HepG2 (cell line): ENCODE data around the gene TFB1M. TPM values are rescaled to one million over a fixed set of nuclear protein-coding genes. Genes with fewer than 3 reads are reported as not detected.

ENCODE experiments used
- BRD4 ChIP-seq: sonication (generic); formaldehyde crosslinking; IDR thresholded peaks from 2 replicates; pipeline ENCODE4 v1.4.0; 2020; ENCODE audit warnings: missing genetic modification reagents
- CEBPG ChIP-seq: IDR thresholded peaks from 2 replicates; pipeline ENCODE4 v1.6.1; 2016
- E2F1 ChIP-seq: sonication (generic); formaldehyde crosslinking; IDR thresholded peaks from 2 replicates; pipeline ENCODE4 v1.5.0; 2020; ENCODE audit warnings: missing genetic modification reagents
- GABPA ChIP-seq, 2 experiments: IDR thresholded peaks; 2 replicates each; pipeline ENCODE4 v1.6.1; 2011 to 2016; ENCODE audit warnings: low read depth in 2 of 2, low read length in 1 of 2, missing biosample characterization in 1 of 2, missing genetic modification characterization in 1 of 2
- GABPB1 ChIP-seq: IDR thresholded peaks from 2 replicates; pipeline ENCODE4 v1.6.1; 2016; ENCODE audit warnings: mild to moderate bottlenecking, missing genetic modification reagents, moderate library complexity, missing compliant biosample characterization
- IKZF1 ChIP-seq: fragments of 450-650 bp; IDR thresholded peaks from 2 replicates; pipeline ENCODE4 v1.7.1; 2016
- IKZF5 ChIP-seq: IDR thresholded peaks from 2 replicates; pipeline ENCODE4 v1.6.1; 2018; ENCODE audit warnings: missing genetic modification reagents, mild to moderate bottlenecking, missing compliant biosample characterization
- KLF6 ChIP-seq: IDR thresholded peaks from 2 replicates; pipeline ENCODE4 v1.8.0; 2016; ENCODE audit warnings: missing biosample characterization, missing genetic modification reagents
- RFXANK ChIP-seq: IDR thresholded peaks from 2 replicates; pipeline ENCODE4 v1.6.1; 2016
- THAP11 ChIP-seq: IDR thresholded peaks from 2 replicates; pipeline ENCODE4 v1.6.1; 2016; ENCODE audit warnings: missing biosample characterization, missing genetic modification reagents
- ZNF232 ChIP-seq: sonication (generic); formaldehyde crosslinking; IDR thresholded peaks from 2 replicates; pipeline ENCODE4 v1.4.0; 2020; ENCODE audit warnings: missing genetic modification reagents, borderline replicate concordance
- ZNF331 ChIP-seq: sonication (generic); formaldehyde crosslinking; IDR thresholded peaks from 2 replicates; pipeline ENCODE4 v1.4.0; 2020; ENCODE audit warnings: missing genetic modification reagents
- ZNF530 ChIP-seq: sonication (generic); formaldehyde crosslinking; IDR thresholded peaks from 2 replicates; pipeline ENCODE4 v1.5.0; 2020; ENCODE audit warnings: low read depth, mild to moderate bottlenecking, missing genetic modification reagents
- ZNF703 ChIP-seq: sonication (generic); formaldehyde crosslinking; IDR thresholded peaks from 2 replicates; pipeline ENCODE4 v1.5.1; 2020; ENCODE audit warnings: missing genetic modification reagents, mild to moderate bottlenecking, moderate library complexity, borderline replicate concordance
- polyA plus RNA-seq, 8 experiments: library from polyadenylated mRNA; depleted of rRNA in 3 of 8; stranded (reverse) in 7 of 8; unstranded in 1 of 8; fragments of >200 nt; fragmentation: Illumina TruSeq in 4 of 8; extraction: Trizol in 4 of 8; gene quantifications; 2 replicates each; pipeline versions ENCODE4 v1.2.1 to v1.2.3, GENCODE V29; 2011 to 2016; ENCODE audit warnings: low read depth in 4 of 8, missing spikeins in 1 of 8, mixed read lengths in 1 of 8; ENCODE audit not compliant: insufficient read depth in 1 of 8
- total RNA-seq, 5 experiments: library from RNA; depleted of rRNA; stranded (reverse); fragments of >200 nt; fragmentation: Illumina TruSeq; extraction: Trizol; gene quantifications; 2 replicates each; pipeline ENCODE4 v1.2.3, GENCODE V29; 2016; ENCODE audit warnings: low read depth in 1 of 5
- TF ChIP-seq, protein P1 (sequence below): sonication (generic); formaldehyde crosslinking; IDR thresholded peaks from 2 replicates; pipeline ENCODE4 v1.4.0; 2020; ENCODE audit warnings: low read depth, mild to moderate bottlenecking, missing genetic modification reagents
- TF ChIP-seq, protein P2 (sequence below): sonication (generic); formaldehyde crosslinking; IDR thresholded peaks from 2 replicates; pipeline ENCODE4 v1.4.0; 2020; ENCODE audit warnings: missing genetic modification reagents
- TF ChIP-seq, protein P3 (sequence below): sonication (generic); formaldehyde crosslinking; IDR thresholded peaks from 2 replicates; pipeline ENCODE4 v1.4.0; 2020; ENCODE audit warnings: missing genetic modification reagents
- TF ChIP-seq, protein P4 (sequence below): sonication (generic); formaldehyde crosslinking; IDR thresholded peaks from 2 replicates; pipeline ENCODE4 v1.4.0; 2020; ENCODE audit warnings: missing genetic modification reagents, borderline replicate concordance

TFB1M gene
- total and polyA plus RNA-seq, 2 of the 13 experiments (the other 11 are each of a cell fraction or from before 2014, with no cell fraction given): 91.4 to 122 TPM

DNA sequence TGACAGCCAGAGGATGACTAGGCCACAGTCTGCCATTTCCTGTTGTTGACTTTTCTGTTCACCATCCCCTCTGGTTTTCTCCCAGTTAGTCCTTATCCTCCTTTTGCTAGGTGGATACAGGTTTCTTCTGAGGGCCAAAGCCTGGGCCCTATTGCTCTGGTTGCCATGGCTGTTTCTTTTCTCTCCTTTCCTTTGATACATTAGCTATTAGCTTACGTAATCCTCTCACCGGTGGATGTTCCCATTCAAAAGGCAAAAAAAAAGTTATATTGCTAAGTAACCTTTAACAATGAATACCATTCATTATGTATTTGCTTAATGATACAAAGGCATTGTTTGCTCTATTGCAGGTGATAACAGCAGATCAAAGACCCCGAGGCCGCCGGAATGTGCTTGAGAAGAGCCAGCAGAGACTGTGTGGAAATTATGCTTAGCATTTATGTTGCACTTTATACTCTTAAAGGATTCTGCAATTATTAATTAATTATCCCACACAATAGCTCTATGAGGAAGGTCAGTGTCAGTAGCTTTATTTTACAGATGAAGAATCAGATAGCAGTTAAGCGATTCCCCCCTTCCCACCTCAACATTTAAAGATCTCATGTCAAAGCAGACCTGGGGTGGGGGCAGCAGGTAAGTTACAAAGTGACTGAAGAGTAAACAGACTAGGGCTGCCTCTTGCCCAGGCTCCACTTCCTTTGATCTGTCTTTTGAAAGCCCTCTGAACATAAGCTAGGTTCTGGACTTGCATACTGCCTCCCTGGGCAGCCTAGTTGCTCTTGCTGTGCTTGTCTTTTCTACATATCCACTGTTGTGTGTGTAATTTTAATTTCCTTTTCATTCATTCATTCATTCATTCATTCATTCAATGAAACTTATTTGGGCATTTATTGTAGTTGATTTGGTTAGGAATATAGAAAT lies 14.5 kb upstream of the TFB1M start (continued):
- TF ChIP-seq, protein P1, sequence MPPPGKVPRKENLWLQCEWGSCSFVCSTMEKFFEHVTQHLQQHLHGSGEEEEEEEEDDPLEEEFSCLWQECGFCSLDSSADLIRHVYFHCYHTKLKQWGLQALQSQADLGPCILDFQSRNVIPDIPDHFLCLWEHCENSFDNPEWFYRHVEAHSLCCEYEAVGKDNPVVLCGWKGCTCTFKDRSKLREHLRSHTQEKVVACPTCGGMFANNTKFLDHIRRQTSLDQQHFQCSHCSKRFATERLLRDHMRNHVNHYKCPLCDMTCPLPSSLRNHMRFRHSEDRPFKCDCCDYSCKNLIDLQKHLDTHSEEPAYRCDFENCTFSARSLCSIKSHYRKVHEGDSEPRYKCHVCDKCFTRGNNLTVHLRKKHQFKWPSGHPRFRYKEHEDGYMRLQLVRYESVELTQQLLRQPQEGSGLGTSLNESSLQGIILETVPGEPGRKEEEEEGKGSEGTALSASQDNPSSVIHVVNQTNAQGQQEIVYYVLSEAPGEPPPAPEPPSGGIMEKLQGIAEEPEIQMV: peak; percentile 79
- TF ChIP-seq, protein P2, sequence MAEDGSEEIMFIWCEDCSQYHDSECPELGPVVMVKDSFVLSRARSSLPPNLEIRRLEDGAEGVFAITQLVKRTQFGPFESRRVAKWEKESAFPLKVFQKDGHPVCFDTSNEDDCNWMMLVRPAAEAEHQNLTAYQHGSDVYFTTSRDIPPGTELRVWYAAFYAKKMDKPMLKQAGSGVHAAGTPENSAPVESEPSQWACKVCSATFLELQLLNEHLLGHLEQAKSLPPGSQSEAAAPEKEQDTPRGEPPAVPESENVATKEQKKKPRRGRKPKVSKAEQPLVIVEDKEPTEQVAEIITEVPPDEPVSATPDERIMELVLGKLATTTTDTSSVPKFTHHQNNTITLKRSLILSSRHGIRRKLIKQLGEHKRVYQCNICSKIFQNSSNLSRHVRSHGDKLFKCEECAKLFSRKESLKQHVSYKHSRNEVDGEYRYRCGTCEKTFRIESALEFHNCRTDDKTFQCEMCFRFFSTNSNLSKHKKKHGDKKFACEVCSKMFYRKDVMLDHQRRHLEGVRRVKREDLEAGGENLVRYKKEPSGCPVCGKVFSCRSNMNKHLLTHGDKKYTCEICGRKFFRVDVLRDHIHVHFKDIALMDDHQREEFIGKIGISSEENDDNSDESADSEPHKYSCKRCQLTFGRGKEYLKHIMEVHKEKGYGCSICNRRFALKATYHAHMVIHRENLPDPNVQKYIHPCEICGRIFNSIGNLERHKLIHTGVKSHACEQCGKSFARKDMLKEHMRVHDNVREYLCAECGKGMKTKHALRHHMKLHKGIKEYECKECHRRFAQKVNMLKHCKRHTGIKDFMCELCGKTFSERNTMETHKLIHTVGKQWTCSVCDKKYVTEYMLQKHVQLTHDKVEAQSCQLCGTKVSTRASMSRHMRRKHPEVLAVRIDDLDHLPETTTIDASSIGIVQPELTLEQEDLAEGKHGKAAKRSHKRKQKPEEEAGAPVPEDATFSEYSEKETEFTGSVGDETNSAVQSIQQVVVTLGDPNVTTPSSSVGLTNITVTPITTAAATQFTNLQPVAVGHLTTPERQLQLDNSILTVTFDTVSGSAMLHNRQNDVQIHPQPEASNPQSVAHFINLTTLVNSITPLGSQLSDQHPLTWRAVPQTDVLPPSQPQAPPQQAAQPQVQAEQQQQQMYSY (CRISPR knock-in tag): peak; percentile 4; the same call in 1 of the 2 replicates
- TF ChIP-seq KLF6: peak; percentile 68
- peak; percentile 93 for TF ChIP-seq ZNF331
- TF ChIP-seq ZNF232 (CRISPR knock-in tag): peak; percentile 58; the same call in 1 of the 2 replicates
- peak; percentile 64 for TF ChIP-seq THAP11
- peak; percentile 79 for TF ChIP-seq IKZF5
- peak; percentile 60; the same call in 1 of the 2 replicates for TF ChIP-seq ZNF703 (CRISPR knock-in tag)
- TF ChIP-seq, protein P3, sequence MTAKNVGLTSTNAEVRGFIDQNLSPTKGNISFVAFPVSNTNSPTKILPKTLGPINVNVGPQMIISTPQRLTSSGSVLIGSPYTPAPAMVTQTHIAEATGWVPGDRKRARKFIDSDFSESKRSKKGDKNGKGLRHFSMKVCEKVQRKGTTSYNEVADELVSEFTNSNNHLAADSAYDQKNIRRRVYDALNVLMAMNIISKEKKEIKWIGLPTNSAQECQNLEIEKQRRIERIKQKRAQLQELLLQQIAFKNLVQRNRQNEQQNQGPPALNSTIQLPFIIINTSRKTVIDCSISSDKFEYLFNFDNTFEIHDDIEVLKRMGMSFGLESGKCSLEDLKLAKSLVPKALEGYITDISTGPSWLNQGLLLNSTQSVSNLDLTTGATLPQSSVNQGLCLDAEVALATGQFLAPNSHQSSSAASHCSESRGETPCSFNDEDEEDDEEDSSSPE (CRISPR knock-in tag): 0 out of 2 replicates have a peak, but pooled peaks have one; percentile 40
- TF ChIP-seq GABPA (IDR thresholded peaks at IDR 0.05; ENCODE audit: low read depth, low read length): no peak
- TF ChIP-seq GABPA (CRISPR knock-in tag; IDR thresholded peaks at IDR 0.05; ENCODE audit: low read depth): peak; percentile 22; the same call in 1 of the 2 replicates
- TF ChIP-seq GABPB1 (CRISPR knock-in tag): peak; percentile 21; the same call in 1 of the 2 replicates
- no peak for TF ChIP-seq E2F1 (CRISPR knock-in tag)
- peak; percentile 99 for TF ChIP-seq BRD4 (CRISPR knock-in tag)
- TF ChIP-seq CEBPG (CRISPR knock-in tag): peak; percentile 97
- TF ChIP-seq, protein P4, sequence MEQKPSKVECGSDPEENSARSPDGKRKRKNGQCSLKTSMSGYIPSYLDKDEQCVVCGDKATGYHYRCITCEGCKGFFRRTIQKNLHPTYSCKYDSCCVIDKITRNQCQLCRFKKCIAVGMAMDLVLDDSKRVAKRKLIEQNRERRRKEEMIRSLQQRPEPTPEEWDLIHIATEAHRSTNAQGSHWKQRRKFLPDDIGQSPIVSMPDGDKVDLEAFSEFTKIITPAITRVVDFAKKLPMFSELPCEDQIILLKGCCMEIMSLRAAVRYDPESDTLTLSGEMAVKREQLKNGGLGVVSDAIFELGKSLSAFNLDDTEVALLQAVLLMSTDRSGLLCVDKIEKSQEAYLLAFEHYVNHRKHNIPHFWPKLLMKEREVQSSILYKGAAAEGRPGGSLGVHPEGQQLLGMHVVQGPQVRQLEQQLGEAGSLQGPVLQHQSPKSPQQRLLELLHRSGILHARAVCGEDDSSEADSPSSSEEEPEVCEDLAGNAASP (CRISPR knock-in tag): peak; percentile 81
- TF ChIP-seq ZNF530 (CRISPR knock-in tag): no peak
- no peak for TF ChIP-seq IKZF1
- peak; percentile 83; the same call in 1 of the 2 replicates for TF ChIP-seq RFXANK
